ENCODE data around the gene ACTMAP.

The ACTMAP gene

GRCh38 chr19:40719414-40719894 lies 30.8 kb downstream of the ACTMAP start:
- H3K4me3 ChIP-seq (ENCODE audit: low read depth, low read length): peak overlapping the region; percentile 83
- in situ Hi-C loops (cut with HindIII; ENCODE audit: low sequenced_read_pairs): no loop called here
- DNase-seq (ENCODE audit: low read depth, low spot score): no peak
- TF ChIP-seq, protein P1, sequence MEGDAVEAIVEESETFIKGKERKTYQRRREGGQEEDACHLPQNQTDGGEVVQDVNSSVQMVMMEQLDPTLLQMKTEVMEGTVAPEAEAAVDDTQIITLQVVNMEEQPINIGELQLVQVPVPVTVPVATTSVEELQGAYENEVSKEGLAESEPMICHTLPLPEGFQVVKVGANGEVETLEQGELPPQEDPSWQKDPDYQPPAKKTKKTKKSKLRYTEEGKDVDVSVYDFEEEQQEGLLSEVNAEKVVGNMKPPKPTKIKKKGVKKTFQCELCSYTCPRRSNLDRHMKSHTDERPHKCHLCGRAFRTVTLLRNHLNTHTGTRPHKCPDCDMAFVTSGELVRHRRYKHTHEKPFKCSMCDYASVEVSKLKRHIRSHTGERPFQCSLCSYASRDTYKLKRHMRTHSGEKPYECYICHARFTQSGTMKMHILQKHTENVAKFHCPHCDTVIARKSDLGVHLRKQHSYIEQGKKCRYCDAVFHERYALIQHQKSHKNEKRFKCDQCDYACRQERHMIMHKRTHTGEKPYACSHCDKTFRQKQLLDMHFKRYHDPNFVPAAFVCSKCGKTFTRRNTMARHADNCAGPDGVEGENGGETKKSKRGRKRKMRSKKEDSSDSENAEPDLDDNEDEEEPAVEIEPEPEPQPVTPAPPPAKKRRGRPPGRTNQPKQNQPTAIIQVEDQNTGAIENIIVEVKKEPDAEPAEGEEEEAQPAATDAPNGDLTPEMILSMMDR (IDR thresholded peaks at IDR 0.05; ENCODE audit: low read depth, low read length): no peak

GRCh38 chr19:40718774-40719391 lies 31.4 kb downstream of the ACTMAP start:
- in situ Hi-C loops (cut with HindIII; ENCODE audit: low sequenced_read_pairs): no loop called here
- TF ChIP-seq, protein P1 (IDR thresholded peaks at IDR 0.05; ENCODE audit: low read depth, low read length): no peak
- H3K4me3 ChIP-seq (ENCODE audit: low read depth, low read length): peak overlapping the region; percentile 83
- DNase-seq (ENCODE audit: low read depth, low spot score): peak; percentile 48

DNA sequence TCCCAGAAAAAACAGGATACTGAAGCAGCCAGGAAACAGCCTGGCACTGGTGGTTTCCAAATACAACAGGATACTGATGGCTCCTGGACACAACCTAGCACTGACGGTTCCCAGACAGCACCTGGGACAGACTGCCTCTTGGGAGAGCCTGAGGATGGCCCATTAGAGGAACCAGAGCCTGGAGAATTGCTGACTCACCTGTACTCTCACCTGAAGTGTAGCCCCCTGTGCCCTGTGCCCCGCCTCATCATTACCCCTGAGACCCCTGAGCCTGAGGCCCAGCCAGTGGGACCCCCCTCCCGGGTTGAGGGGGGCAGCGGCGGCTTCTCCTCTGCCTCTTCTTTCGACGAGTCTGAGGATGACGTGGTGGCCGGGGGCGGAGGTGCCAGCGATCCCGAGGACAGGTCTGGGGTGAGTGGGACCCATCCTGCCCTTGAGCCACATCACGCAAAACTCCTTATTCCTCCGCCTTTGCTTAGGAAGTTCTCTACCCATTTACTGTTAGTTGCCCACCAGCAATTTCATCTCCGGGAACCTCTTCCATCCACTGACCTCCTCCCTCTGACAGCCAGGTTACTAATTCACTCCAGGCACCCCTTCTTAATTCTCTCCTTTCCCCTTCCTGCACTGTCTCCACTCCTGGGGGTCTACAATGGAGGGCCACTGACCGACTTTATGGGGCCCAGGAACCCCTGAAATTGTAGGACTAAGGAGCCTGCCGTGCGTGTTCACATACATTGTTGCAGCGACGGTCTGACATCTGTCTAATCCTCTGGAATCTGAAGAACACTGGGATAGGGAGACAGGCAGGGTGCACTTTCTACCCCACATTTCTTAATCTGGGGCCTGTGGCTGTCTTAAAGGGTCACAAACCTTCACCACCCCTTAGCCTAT lies 32.1 kb downstream of the ACTMAP start:
- DNase-seq (ENCODE audit: low read depth, low spot score): no peak
- in situ Hi-C loops (cut with HindIII; ENCODE audit: low sequenced_read_pairs): no loop called here
- H3K4me3 ChIP-seq (ENCODE audit: low read depth, low read length): peak overlapping the region; percentile 83
- TF ChIP-seq, protein P1 (IDR thresholded peaks at IDR 0.05; ENCODE audit: low read depth, low read length): no peak

GRCh38 chr19:40717325-40717879 lies 32.9 kb downstream of the ACTMAP start:
- TF ChIP-seq, protein P1 (IDR thresholded peaks at IDR 0.05; ENCODE audit: low read depth, low read length): no peak
- in situ Hi-C loops (cut with HindIII; ENCODE audit: low sequenced_read_pairs): no loop called here
- H3K4me3 ChIP-seq (ENCODE audit: low read depth, low read length): peak overlapping the region; percentile 83
- no peak for DNase-seq (ENCODE audit: low read depth, low spot score)

- in situ Hi-C loops (cut with HindIII; ENCODE audit: low sequenced_read_pairs): no loop called here
- DNase-seq (ENCODE audit: low read depth, low spot score): peak; percentile 99
- peak within 1 kb of the TSS; percentile 83 for H3K4me3 ChIP-seq (ENCODE audit: low read depth, low read length)
- TF ChIP-seq, protein P1 (IDR thresholded peaks at IDR 0.05; ENCODE audit: low read depth, low read length): no peak
These were observed 33.6 kb downstream of the ACTMAP start, which contains the start of the genes COQ8B and ITPKC for GRCh38 chr19:40716482-40717324. COQ8B (minus strand) TSS chr19:40716886; CDS start chr19:40714632, 2,254 bp downstream. ITPKC (plus strand) TSS chr19:40717112; CDS start chr19:40717136, 24 bp downstream.

All from astrocyte of the spinal cord (primary cell).